GM18502 (cell line): Measurements from ENCODE around the gene RAX.
"Not testable (repeated sequence)": the region's sequence is repeated elsewhere in the genome, so short reads cannot be mapped to it uniquely, and the experiment has no call there.

Experiments
- ATAC-seq: cut with Tn5 transposase; IDR thresholded peaks from one replicate; pipeline ENCODE4 v1.9.1; 2021; ENCODE audit warnings: mild to moderate bottlenecking; ENCODE audit not compliant: unreplicated experiment, poor library complexity

The RAX gene

DNA sequence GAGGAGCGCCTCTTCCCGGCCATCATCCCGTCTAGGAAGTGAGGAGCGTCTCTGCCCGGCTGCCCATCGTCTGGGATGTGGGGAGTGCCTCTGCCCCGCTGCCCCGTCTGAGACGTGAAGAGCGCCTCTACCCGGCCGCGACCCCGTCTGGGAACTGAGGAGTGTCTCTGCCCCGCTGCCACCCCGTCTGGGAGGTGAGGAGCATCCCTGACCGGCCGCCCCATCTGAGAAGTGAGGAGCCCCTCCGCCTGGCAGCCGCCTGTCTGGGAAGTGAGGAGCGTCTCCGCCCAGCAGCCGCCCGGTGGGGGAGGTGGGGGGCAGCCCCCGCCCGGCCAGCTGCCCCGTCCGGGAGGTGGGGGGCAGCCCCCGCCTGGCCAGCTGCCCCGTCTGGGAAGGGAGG is 17.8 kb downstream of the RAX start:
- not testable (repeated sequence) for ATAC-seq

GRCh38 chr18:59249199-59249774 is 24.0 kb downstream of the RAX start:
- ATAC-seq, result no peak

GRCh38 chr18:59246796-59247195 is 26.5 kb downstream of the RAX start:
- no peak for ATAC-seq

- no peak for ATAC-seq
Observed at GRCh38 chr18:59242906-59243305, 30.3 kb downstream of the RAX start.

- ATAC-seq, result no peak
Observed at GRCh38 chr18:59239642-59240041, 33.6 kb downstream of the RAX start.

- no peak for ATAC-seq
Observed at GRCh38 chr18:59238385-59238784, 34.9 kb downstream of the RAX start.

DNA sequence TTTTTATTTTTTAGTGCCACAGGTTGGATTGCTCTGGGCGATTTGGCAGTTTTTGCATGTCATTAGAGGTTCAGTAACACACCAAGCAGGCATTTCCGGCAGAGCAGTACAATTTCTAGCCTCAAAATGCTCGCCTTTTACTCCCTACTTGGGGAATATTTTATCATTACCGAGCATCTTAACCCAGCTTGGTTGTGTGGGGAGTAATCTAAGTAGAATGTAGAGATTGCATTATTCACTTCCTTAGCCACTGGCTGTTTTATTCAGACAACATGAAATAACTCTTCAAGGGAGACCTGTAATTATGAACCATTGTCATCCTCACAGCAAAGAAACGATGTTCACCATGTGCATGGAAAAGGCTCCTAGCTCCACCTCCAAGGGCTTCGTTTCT is 40.2 kb downstream of the RAX start:
- ATAC-seq, result no peak

GRCh38 chr18:59232309-59233016 is 40.8 kb downstream of the RAX start:
- ATAC-seq, result no peak

DNA sequence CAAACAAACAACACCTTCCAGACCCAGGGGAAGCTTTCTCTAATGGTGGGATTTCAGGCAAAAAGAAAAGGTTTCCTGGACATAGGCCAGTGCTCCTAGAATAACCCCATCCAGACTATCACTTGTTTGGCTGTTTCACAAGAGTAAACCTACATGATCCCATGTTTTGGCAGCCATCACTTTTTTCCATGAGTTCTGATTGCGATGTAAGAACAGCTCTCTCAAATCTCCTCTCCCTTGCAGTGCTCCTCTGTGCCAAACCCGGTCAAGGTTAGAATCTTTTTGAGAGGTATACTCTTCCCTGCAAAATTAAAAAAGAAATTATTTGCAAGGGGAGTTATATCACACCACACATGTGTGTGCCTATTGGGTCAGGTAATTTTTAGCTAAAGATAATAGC is 41.4 kb downstream of the RAX start:
- no peak for ATAC-seq

DNA sequence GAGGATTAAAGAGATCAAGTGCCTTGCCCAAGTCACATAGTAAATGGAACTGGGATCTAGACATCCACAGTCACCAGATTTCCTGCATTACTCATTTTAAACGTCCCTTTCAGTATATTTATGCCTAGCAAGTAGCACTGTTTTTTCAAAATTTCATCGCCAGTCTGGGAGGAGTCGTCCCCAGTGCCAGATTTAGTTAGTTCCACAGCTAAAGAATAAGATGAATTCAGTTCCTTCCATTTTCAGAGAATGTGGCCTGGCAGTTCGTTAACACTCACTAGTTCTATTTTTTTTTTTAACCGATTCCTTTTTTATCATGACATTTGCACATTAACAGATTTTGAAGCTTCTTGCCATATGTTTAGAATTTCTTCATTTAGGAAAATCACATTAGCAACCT is 42.1 kb downstream of the RAX start:
- no peak for ATAC-seq

DNA sequence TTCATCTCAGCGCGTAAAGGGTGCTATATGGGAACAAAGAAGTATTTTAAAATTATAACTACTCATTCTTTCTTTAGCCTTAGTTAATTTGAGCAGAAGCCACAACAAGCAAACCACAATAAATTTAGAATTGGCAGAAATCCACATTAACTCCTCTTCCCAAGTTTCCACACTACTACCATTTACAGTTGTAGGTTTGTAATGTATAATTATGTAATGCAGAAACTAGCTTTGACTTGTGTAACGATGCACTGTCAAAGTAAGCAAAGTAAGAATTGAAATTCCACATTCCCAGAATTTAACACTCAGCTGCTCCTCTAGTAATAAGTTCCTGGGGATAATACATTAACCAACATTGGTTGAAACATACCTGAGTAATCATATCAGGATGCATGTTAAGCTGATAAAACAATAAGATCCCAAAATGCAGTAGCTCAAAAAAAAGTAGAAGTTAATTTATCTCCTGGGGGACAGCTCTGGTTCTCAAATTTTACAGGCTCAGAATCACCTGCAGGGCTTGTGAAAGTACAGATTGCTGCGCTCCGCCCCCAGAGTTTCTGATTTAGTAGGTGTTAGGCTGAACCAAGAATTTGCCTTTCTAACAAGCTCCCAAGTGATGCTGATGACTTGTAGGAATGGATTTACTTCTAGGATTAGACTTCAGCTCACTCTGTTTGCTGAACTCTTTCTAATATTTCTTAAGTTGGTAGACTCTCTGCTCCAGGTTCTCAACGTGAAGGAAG is 43.4 kb downstream of the RAX start:
- no peak for ATAC-seq

GRCh38 chr18:59229191-59229590 is 44.1 kb downstream of the RAX start:
- no peak for ATAC-seq

DNA sequence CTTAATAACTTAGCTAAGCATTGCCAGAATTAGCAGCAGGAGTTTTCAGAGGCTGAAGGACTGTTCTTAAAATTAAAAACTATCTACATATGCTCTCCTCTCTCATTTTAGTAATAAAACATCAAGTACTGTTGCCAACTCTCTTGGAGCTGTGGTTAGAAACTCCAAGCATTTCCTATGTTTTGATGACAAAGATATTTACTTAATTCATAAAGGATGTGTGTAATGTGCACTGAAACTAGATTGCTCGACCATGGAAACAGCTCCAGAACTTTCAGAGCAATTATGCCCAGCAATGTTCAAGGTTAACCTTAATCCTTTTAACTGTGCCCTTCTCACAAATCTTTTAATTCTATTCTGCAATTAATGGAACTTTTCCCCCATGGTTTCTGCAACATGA is 44.9 kb downstream of the RAX start:
- no peak for ATAC-seq

- ATAC-seq, result no peak
Observed at GRCh38 chr18:59222341-59222740, 50.9 kb downstream of the RAX start.

GRCh38 chr18:59220784-59221765 is 52.2 kb downstream of the RAX start:
- ATAC-seq, result no peak

DNA sequence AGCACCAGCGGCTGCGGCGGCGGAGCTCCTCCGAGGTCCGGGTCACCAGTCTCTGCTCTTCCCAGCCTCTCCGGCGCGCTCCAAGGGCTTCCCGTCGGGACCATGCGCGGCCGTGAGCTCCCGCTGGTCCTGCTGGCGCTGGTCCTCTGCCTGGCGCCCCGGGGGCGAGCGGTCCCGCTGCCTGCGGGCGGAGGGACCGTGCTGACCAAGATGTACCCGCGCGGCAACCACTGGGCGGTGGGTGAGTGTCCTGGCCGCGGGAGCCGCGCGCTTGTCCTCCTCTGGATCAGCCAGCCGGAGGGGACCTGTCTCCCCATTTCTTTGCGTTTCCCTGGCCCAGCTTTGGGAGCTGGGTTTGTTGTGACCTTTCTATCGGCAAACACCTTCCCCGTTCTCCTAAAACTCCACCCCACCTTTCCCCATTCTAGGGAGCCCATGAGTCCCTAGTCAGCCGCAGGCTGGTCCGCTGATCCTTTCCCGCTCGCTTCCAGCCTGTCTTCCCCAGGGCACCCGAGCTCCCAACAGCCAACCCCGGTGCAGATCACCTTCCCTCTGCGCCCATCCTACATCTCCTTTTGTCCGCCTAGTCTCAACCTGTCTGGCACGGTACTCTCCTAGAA is 53.0 kb downstream of the RAX start:
- ATAC-seq, result no peak

DNA sequence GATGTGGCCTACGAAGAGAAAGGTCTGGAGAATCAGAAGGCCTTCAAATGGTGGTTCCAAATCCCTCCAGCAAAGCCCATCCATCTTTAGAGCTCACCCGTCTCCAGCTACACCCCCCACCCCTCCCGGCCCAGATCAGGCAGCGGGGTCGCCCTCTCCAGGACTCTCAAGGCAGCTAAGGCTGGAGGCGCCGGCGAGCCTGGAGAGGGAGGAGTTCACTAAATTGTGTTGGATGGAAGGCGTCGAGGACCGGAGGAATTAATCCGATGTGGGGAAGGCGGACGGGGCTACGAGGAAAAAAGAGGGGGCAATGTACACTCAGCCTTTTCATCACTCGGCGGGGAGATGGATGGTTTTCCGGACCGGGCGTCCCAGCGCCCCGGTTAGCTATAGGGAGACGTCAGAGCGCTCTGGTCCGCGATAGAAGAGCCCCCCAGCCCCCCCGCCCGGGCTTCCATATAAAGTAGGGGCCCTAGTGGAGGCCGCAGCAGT is 53.5 kb downstream of the RAX start, which contains the start of gene GRP:
GRP (plus strand) TSS at position 487 of the 492 bp plus-strand sequence. CDS start 108 bp downstream, outside the sequence.
- no peak for ATAC-seq

DNA sequence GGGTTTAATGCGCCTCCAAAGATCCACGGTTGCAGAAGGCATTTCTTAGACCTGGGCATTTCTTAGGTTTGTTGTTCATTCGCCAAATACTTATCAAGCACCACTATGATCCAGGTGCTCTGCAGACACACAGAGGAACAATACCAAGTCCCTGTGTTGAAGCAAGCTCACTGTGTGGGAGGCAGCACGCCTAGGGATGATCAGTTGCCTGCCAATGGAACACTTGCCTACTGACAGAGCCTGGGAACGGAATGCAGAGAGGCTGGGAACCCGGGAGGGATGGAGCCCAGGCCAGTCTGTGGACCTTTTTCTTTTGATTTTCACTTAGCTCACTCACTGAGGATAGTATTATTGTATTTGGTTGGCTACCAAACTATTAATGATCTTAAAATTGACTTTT is 55.2 kb downstream of the RAX start:
- ATAC-seq, result no peak
